Parathyroid adenoma (tissue), 2 donors: ENCODE results near the gene KDM1B.
"Not testable (repeated sequence)": the region's sequence is repeated elsewhere in the genome, so short reads cannot be mapped to it uniquely, and the experiment has no call there.

Source experiments
- H2AFZ ChIP-seq: fragments of 300-600 bp; sonication (generic); one replicate; pipeline ENCODE4 v1.7.0; 2017; ENCODE audit warnings: antibody characterized with exemption, mild to moderate bottlenecking
- H3K27ac ChIP-seq: fragments of 300-600 bp; sonication (generic); one replicate; pipeline ENCODE4 v1.7.0; 2017
- H3K27me3 ChIP-seq: fragments of 300-600 bp; sonication (generic); one replicate; pipeline ENCODE4 v1.7.0; 2017; ENCODE audit warnings: low read length; ENCODE audit not compliant: control insufficient read depth, insufficient read depth
- H3K36me3 ChIP-seq: fragments of 300-600 bp; sonication (generic); one replicate; pipeline ENCODE4 v1.7.0; 2017; ENCODE audit warnings: low read length; ENCODE audit not compliant: control insufficient read depth, insufficient read depth
- H3K4me1 ChIP-seq: fragments of 300-600 bp; sonication (generic); one replicate; pipeline ENCODE4 v1.7.0; 2017; ENCODE audit warnings: control low read depth
- H3K4me2 ChIP-seq: fragments of 300-600 bp; sonication (generic); one replicate; pipeline ENCODE4 v1.7.0; 2017; ENCODE audit warnings: low read length
- H3K4me3 ChIP-seq: fragments of 300-600 bp; sonication (generic); one replicate; pipeline ENCODE4 v1.7.0; 2017; ENCODE audit warnings: low read depth, low read length
- H3K79me2 ChIP-seq: fragments of 300-600 bp; sonication (generic); one replicate; pipeline ENCODE4 v1.7.0; 2017; ENCODE audit warnings: control low read depth
- H3K9ac ChIP-seq: fragments of 300-600 bp; sonication (generic); one replicate; pipeline ENCODE4 v1.7.0; 2017; ENCODE audit warnings: mild to moderate bottlenecking
- H3K9me3 ChIP-seq: fragments of 300-600 bp; sonication (generic); one replicate; pipeline ENCODE4 v1.7.0; 2017; ENCODE audit warnings: low read length; ENCODE audit not compliant: control insufficient read depth
- CTCF ChIP-seq: fragments of 300-600 bp; sonication (generic); IDR thresholded peaks from one replicate; pipeline ENCODE4 v1.7.0; 2017; ENCODE audit warnings: antibody characterized with exemption, mild to moderate bottlenecking
- donor health status: primary hyperparathyroidism.

The KDM1B gene

GRCh38 chr6:18233770-18234169 lies 78.5 kb downstream of the KDM1B start:
- H3K4me3 ChIP-seq, H3K9me3 ChIP-seq, H3K27ac ChIP-seq, H3K27me3 ChIP-seq, H3K4me2 ChIP-seq, H3K36me3 ChIP-seq, H2AFZ ChIP-seq, H3K9ac ChIP-seq, H3K4me1 ChIP-seq: not testable (repeated sequence)
- H3K79me2 ChIP-seq, result peaks cover 11% of the 10 kb centered on the region

GRCh38 chr6:18234564-18234963 lies 79.3 kb downstream of the KDM1B start:
- Histone ChIP-seq H3K4me2 (no peak overlapping the region), H2AFZ (no peak overlapping the region), H3K27me3 (no peaks in the 10 kb centered on the region), H3K4me1 (no peaks in the 10 kb centered on the region), H3K9me3 (no peaks in the 10 kb centered on the region), H3K27ac (no peak overlapping the region), H3K36me3 (no peaks in the 10 kb centered on the region), H3K4me3 (no peak overlapping the region), H3K9ac (no peak overlapping the region), H3K79me2 (peaks cover 7% of the 10 kb centered on the region)
- TF ChIP-seq CTCF, result no peak

- Histone ChIP-seq H3K4me3 (no peak overlapping the region), H3K9me3 (no peaks in the 10 kb centered on the region), H3K27me3 (no peaks in the 10 kb centered on the region), H3K9ac (no peak overlapping the region), H3K4me2 (no peak overlapping the region), H2AFZ (no peak overlapping the region), H3K79me2 (peaks cover 7% of the 10 kb centered on the region), H3K36me3 (no peaks in the 10 kb centered on the region), H3K27ac (no peak overlapping the region), H3K4me1 (no peaks in the 10 kb centered on the region)
- no peak for TF ChIP-seq CTCF
Measured at GRCh38 chr6:18235524-18235923, 80.3 kb downstream of the KDM1B start.

GRCh38 chr6:18237167-18237566 lies 81.9 kb downstream of the KDM1B start:
- Histone ChIP-seq H2AFZ (no peak overlapping the region), H3K27ac (no peak overlapping the region), H3K9ac (no peak overlapping the region), H3K9me3 (no peaks in the 10 kb centered on the region), H3K4me3 (no peak overlapping the region), H3K4me2 (no peak overlapping the region), H3K36me3 (no peaks in the 10 kb centered on the region), H3K27me3 (no peaks in the 10 kb centered on the region), H3K79me2 (peaks cover 7% of the 10 kb centered on the region), H3K4me1 (no peaks in the 10 kb centered on the region)
- no peak for TF ChIP-seq CTCF

GRCh38 chr6:18240230-18240629 lies 85.0 kb downstream of the KDM1B start:
- no peaks in the 10 kb centered on the region for H3K36me3 ChIP-seq

More at GRCh38 chr6:18240230-18240629, 85.0 kb downstream of the KDM1B start:
- Histone ChIP-seq H3K9me3 (no peaks in the 10 kb centered on the region), H3K27ac (no peak overlapping the region), H3K4me1 (no peaks in the 10 kb centered on the region), H3K9ac (no peak overlapping the region), H3K27me3 (no peaks in the 10 kb centered on the region), H2AFZ (no peak overlapping the region), H3K79me2 (peaks cover 11% of the 10 kb centered on the region), H3K4me2 (no peak overlapping the region), H3K4me3 (no peak overlapping the region)
- TF ChIP-seq CTCF, result no peak
